Activated naive CD4-positive, alpha-beta T cell treated with anti-CD3 and anti-CD28 coated beads, Interleukin-2, amount 10 ng/mL, durations not matched to agents 7 days and 5 days (primary cell): ENCODE data around the gene ZNF443.
"Not testable (repeated sequence)": the region's sequence is repeated elsewhere in the genome, so short reads cannot be mapped to it uniquely, and the experiment has no call there.

Experiments used
- CTCF ChIA-PET: fragments of 350-600 bp; sonication (Branson Sonifier 250); formaldehyde crosslinking; loops from one replicate; lab custom pipeline; 2021; ENCODE audit warnings: antibody characterized with exemption; lab: Charles Lee
- DNase-seq: peaks from one replicate; pipeline ENCODE4 v3.0.0-alpha.2; 2020
- H3K27ac Mint-ChIP-seq: one replicate; pipeline ENCODE4 v1.8.0; 2021; ENCODE audit warnings: mild to moderate bottlenecking, moderate library complexity, mixed read lengths
- H3K27me3 Mint-ChIP-seq: one replicate; pipeline ENCODE4 v1.8.0; 2021; ENCODE audit warnings: mild to moderate bottlenecking, mixed read lengths
- H3K36me3 Mint-ChIP-seq: one replicate; pipeline ENCODE4 v1.8.0; 2021; ENCODE audit warnings: mixed read lengths
- H3K4me1 Mint-ChIP-seq: one replicate; pipeline ENCODE4 v1.8.0; 2021; ENCODE audit warnings: mixed read lengths
- H3K4me3 Mint-ChIP-seq: one replicate; pipeline ENCODE4 v1.8.0; 2021; ENCODE audit warnings: mild to moderate bottlenecking, moderate library complexity, mixed read lengths
- H3K9me3 Mint-ChIP-seq: one replicate; pipeline ENCODE4 v1.8.0; 2021; ENCODE audit warnings: mixed read lengths

Gene ZNF443

DNA sequence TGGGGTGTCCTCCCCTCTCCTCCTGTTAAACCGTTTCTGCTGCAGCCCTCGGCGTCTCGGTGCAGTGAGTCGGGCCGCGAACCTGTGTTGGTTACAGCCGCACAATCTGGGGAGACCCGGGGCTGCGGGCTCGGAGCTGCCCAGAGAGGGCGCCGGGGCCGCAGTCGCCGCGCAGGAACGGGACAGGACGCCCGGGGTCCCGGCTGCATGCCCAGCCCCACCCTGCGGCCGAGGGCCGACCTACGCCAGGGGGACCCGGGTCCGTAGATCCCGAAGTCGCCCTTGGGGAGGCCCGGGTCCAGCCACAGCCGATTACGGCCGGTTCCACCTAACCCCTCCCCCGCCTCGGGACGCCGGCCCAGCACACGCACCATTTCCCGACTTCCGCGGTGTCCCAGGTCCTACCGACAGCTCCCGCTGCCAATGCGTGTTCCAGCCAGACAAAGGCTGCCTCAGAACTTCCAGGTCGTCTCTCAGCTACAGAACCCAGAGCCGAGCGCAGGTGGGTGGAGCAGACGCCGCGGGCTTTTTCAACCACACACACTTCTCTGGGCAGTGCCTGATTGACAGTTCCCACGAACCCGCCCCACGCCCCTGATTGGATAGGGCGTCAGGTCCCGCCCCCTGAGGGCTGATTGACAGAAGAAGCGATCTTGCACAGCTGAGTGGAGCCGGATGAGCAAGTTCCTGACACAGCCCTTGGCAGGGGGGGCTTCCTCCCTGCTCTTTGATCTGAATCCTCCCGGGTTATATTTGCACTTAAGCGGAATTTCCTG is at the start of gene ZNF443:
TSS of gene ZNF443 (minus strand) at position 481 of the 776 bp plus-strand sequence. CDS start at position 374, 107 bp downstream.
- Mint-ChIP-seq H3K27ac (peak within 1 kb of the TSS; percentile 96), H3K9me3 (peaks cover 30% of the 10 kb centered on the region), H3K4me1 (peaks cover 14% of the 10 kb centered on the region), H3K4me3 (peak within 1 kb of the TSS; percentile 100), H3K36me3 (peaks cover 24% of the 10 kb centered on the region), H3K27me3 (peaks cover 3% of the 10 kb centered on the region)
- peak; percentile 100 for DNase-seq
- CTCF ChIA-PET = interaction anchor here (0.7 kb wide), 1 partner anchor 147 kb away, joined by 3 read pairs; no protein-coding TSS in a partner anchor

DNA sequence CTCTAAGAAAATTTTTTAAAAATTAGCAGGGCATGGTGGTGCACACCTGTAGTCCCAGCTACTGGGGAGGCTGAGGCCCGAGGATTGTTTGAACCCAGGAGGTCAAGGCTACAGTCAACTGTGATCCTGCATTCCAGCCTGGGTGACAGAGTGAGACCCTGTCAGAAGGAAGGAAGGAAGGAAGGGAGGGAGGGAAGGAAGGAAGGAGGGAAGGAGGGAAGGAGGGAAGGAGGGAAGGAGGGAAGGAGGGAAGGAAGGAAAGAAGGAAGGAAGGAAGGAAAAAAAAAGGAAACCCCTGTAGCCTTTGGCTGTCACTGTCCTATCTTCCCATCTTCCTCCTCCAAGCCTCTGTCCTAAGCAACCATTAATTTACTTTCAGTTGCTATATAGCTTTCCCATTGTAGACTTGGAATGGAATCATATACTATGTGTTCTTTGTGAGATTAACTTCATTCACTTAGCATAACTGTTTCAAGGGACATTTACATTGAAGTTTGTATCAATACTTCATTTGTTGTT is 45.5 kb upstream of the ZNF443 start:
- H3K9me3 Mint-ChIP-seq, H3K4me3 Mint-ChIP-seq, H3K27me3 Mint-ChIP-seq, H3K36me3 Mint-ChIP-seq, CTCF ChIA-PET, H3K27ac Mint-ChIP-seq, DNase-seq: not testable (repeated sequence)
- peaks cover 30% of the 10 kb centered on the region for H3K4me1 Mint-ChIP-seq

DNA sequence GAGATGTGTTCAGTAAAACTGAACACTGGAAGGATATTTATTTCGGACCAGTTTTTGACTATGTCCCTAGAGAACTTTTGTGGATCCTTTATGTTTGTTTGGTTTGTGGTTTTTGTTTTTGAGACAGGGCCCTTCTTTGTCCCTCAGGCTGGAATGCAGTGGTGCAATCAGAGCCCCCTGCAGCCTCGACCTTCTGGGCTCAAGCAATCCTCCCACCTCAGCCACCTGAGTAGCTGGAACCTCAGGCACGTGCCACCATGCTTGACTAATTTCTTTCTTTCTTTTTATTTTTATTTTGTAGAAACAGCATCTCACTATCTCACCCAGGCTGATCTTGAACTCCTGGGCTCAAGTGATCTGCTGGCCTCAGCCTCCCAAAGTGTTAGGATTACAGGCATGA is 44.8 kb upstream of the ZNF443 start:
- Mint-ChIP-seq H3K4me3 (peak overlapping the region; percentile 85), H3K27ac (no peak overlapping the region), H3K27me3 (peaks cover 4% of the 10 kb centered on the region), H3K4me1 (peaks cover 30% of the 10 kb centered on the region), H3K9me3 (peaks cover 5% of the 10 kb centered on the region), H3K36me3 (peaks cover 5% of the 10 kb centered on the region)
- DNase-seq = no peak
- CTCF ChIA-PET = no interaction called here

DNA sequence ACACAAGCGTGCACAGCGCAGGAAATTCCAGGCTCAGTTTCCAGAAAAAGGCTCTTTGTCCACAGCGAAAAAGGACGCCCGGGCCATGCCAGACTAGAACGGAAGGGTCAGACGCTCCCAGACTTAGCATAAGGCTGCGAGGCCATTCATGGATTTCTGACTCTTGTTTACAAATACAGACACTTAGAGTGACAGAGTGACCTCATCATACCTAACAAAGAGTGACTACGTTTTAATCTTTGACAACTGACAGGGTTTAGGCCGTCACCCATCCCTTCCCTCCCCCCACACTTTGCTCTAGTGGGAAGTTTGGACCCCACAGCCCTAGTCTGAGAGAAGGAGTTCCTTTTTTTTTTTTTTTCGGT is 44.2 kb upstream of the ZNF443 start:
- Mint-ChIP-seq H3K27me3 (peaks cover 4% of the 10 kb centered on the region), H3K4me1 (peaks cover 30% of the 10 kb centered on the region), H3K9me3 (peaks cover 5% of the 10 kb centered on the region), H3K4me3 (peak overlapping the region; percentile 85), H3K27ac (peak overlapping the region; percentile 78), H3K36me3 (peaks cover 5% of the 10 kb centered on the region)
- no peak for DNase-seq
- CTCF ChIA-PET = interaction anchor here (0.8 kb wide), 1 partner anchor 187 kb away, joined by 3 read pairs; no protein-coding TSS in a partner anchor

DNA sequence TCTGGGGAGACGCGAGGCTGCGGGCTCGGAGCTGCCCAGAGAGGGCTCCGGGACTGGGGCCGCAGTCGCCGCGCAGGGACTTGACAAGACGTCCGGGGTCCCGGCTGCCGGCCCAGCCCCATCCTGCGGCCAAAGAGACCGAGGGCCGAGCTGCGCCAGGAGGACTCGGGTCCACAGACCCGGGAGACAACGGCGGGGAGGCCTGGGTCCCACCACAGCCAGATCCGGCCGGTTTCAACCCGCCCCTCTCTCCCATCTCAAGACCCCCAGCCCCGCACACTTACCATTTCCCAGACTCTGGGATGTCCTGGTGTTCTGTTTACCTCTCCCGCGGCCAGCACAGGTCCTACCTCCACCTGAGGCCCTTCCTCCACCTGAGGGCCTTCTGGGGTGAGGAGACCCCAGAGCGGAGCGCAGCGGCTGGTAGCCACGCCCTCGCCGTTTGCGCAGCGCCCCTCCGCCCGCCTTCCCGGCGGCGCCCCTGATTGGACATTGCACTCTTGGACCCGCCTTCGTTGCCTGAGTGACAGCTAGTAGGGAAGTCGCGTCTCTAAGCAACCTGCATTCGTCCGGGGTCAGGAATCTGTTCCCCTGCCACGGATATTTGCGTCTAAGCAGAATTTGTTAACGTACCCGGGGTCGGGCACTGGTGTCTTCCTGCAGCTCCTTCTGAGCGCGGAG is 43.7 kb upstream of the ZNF443 start, which contains the start of gene ZNF709:
TSS of gene ZNF709 (minus strand) at position 446 of the 681 bp plus-strand sequence. CDS start at position 287, 159 bp downstream.
- peaks cover 30% of the 10 kb centered on the region for H3K4me1 Mint-ChIP-seq
- H3K9me3 Mint-ChIP-seq = peaks cover 5% of the 10 kb centered on the region
- H3K36me3 Mint-ChIP-seq = peaks cover 5% of the 10 kb centered on the region
- CTCF ChIA-PET = interaction anchor here (0.8 kb wide), 1 partner anchor 187 kb away, joined by 3 read pairs; no protein-coding TSS in a partner anchor
- peak; percentile 91 for DNase-seq
- H3K4me3 Mint-ChIP-seq = peak within 1 kb of the TSS; percentile 85
- peaks cover 4% of the 10 kb centered on the region for H3K27me3 Mint-ChIP-seq
- peak within 1 kb of the TSS; percentile 78 for H3K27ac Mint-ChIP-seq

DNA sequence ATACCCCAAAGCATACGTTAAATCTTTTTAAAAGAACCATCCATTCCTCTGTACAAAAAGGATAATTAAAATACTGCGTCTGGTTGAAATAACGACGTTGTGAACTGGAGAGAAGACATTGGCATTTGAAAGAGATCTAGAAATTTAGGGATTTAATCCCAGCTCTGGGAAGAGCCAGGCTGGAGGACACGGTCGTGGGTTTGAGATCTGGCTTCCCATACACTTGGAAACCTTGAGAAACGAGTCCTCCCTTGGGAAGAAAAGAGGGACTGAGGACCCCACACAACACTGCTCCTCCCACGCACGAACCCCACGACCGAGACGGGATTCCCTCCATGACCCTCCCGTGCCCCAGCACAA is 43.2 kb upstream of the ZNF443 start:
- Mint-ChIP-seq H3K4me1 (peaks cover 30% of the 10 kb centered on the region), H3K27ac (no peak overlapping the region), H3K27me3 (peaks cover 4% of the 10 kb centered on the region), H3K36me3 (peaks cover 5% of the 10 kb centered on the region), H3K4me3 (peak overlapping the region; percentile 85), H3K9me3 (peaks cover 5% of the 10 kb centered on the region)
- DNase-seq = no peak
- CTCF ChIA-PET = no interaction called here

DNA sequence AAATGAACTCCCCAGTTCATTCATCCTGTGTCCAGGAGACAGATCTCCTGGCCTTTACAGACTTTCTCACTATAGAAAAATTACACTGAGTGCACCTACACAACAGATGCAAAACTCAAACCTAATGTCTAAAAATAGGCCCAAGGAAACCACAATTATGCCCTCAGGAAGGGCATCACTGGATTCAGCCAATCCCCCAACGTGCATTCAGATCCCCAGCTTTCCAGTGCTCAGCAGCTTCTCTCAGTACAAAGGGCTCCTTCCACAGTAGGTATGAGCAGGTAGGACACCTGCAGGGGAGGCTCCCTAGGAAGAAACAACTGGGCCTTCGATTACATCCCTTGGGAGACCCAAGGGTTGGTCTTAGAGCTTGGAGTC is 41.7 kb upstream of the ZNF443 start:
- peak overlapping the region; percentile 37 for H3K4me3 Mint-ChIP-seq
- peaks cover 4% of the 10 kb centered on the region for H3K27me3 Mint-ChIP-seq
- H3K27ac Mint-ChIP-seq = no peak overlapping the region
- CTCF ChIA-PET = interaction anchor here (0.7 kb wide), 1 partner anchor 1381 kb away, joined by 4 read pairs; no protein-coding TSS in a partner anchor
- DNase-seq = no peak
- peaks cover 12% of the 10 kb centered on the region for H3K36me3 Mint-ChIP-seq
- peaks cover 41% of the 10 kb centered on the region for H3K4me1 Mint-ChIP-seq
- H3K9me3 Mint-ChIP-seq = peaks cover 11% of the 10 kb centered on the region

DNA sequence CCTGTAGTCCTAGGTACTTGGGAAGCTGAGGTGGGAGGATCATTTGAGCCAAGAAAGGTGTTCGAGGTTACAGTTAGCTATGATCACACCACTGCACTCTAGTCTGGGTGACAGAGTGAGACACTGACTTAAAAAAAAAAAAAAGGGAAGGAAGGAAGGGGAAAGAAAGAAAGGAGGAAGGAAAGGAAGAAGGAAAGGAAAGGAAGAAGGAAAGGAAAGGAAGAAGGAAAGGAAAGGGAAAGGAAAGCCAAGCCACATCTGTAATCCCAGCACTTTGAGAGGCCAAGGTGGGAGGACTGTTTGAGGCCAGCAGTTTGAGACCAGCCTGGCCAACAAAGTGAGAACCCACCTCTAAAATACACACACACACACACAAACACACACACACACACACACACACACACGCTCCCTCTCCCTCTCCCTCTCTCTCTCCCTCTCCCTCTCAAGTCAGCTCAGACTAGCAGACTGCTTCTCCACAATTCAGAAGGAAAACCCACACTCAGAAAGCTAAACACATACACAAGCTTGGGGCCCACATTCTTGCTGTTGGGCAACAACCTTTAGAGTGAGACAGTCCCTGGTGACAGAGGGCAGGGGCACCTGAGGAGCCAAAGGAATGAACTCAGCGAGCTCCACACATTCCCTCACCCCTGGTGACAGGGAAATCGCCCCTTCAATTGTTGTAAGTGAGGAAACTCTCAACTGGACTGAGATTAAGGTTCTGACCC is 41.1 kb upstream of the ZNF443 start:
- CTCF ChIA-PET = interaction anchor here (0.6 to 0.7 kb wide), 2 partner anchors 142 to 1382 kb away, joined by 3 to 4 read pairs; no protein-coding TSS in a partner anchor
- no peak for DNase-seq
- peak overlapping the region; percentile 37 for H3K4me3 Mint-ChIP-seq
- H3K9me3 Mint-ChIP-seq = peaks cover 11% of the 10 kb centered on the region
- H3K27me3 Mint-ChIP-seq = peaks cover 4% of the 10 kb centered on the region
- no peak overlapping the region for H3K27ac Mint-ChIP-seq
- peaks cover 12% of the 10 kb centered on the region for H3K36me3 Mint-ChIP-seq
- H3K4me1 Mint-ChIP-seq = peaks cover 41% of the 10 kb centered on the region

DNA sequence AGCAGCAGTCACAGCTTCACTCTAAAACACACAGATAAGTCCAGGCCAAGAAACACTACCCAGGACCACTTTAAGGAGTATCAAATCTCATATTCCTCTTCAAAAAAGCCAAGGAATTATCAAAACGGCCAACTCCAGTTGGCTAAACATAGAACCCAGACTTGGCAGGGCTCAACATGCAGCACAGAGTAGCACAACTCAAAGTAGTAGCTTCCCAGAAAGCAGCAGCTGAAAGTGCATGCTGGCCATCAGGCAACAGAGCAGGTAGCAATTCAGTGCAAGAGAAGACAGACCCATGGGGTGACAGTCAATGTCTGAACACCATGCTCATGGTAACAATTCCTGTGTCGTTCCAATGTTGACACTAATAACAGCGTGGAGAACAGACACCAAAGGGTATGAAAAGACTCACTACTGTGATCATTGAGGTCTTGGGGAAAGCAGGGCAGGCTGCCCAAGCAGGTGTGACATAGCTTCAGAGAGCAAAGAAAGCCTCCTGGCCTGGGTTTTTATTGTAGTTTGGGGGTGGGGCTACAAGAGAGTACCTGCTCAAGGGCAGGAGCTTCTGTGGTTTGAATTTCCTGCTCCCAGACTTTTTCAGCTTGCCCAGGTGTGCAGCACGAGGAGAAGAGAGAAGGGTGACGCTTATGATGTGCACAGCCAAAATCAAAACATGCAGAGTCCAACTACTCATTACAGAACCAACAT is 37.6 kb upstream of the ZNF443 start:
- no peak overlapping the region for H3K27ac Mint-ChIP-seq
- H3K4me1 Mint-ChIP-seq = peaks cover 26% of the 10 kb centered on the region
- no peaks in the 10 kb centered on the region for H3K27me3 Mint-ChIP-seq
- DNase-seq = no peak
- H3K36me3 Mint-ChIP-seq = peaks cover 14% of the 10 kb centered on the region
- CTCF ChIA-PET = no interaction called here
- peaks cover 30% of the 10 kb centered on the region for H3K9me3 Mint-ChIP-seq
- H3K4me3 Mint-ChIP-seq = no peak overlapping the region

DNA sequence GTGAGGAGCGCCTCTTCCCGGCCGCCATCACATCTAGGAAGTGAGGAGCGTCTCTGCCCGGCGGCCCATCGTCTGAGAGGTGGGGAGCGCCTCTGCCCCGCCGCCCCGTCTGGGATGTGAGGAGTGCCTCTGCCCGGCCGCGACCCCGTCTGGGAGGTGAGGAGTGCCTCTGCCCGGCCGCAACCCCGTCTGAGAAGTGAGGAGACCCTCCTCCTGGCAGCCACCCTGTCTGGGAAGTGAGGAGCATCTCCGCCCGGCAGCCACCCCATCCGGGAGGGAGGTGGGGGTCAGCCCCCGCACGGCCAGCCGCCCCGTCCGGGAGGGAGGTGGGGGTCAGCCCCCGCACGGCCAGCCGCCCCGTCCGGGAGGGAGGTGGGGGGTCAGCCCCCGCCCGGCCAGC is 26.8 kb upstream of the ZNF443 start:
- Mint-ChIP-seq H3K36me3 (peaks cover 25% of the 10 kb centered on the region), H3K9me3 (peaks cover 56% of the 10 kb centered on the region)
- H3K27ac Mint-ChIP-seq, DNase-seq, CTCF ChIA-PET, H3K4me1 Mint-ChIP-seq, H3K27me3 Mint-ChIP-seq, H3K4me3 Mint-ChIP-seq: not testable (repeated sequence)

DNA sequence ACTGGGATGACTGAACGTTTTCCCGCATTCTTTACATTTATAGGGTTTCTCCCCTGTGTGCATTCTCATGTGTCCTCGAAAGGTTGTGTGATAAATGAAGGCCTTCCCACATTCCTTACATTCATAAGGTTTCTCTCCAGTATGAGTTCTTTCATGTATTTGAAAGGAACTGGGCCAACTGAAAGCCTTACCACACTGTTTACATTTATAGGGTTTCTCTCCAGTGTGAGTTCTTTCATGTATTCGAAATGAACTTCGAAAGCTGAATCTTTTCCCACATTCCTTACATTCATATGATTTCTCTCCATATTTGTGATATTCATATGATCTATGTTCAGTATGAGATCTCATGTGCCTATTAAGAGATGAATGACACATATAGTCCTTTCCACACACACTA is 24.4 kb upstream of the ZNF443 start:
- peaks cover 61% of the 10 kb centered on the region for H3K9me3 Mint-ChIP-seq

DNA sequence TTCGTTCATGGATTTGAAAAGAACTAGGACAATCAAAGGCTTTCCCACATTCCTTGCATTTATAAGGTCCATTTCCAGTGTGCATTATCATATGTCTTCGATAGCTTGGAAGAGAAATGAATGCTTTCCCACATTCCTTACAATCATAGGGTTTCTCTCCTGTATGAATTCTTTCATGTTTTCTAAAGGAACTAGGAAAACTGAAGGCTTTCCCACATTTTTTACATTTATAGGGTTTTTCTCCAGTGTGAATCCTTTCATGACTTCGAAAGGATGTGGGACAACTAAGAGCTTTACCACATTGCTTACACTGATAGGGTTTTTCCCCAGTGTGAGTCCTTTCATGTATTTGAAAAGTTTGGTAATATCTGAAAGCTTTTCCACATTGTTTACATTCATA is 23.9 kb upstream of the ZNF443 start:
- peaks cover 19% of the 10 kb centered on the region for H3K36me3 Mint-ChIP-seq
- H3K9me3 Mint-ChIP-seq = peaks cover 59% of the 10 kb centered on the region
- H3K27me3 Mint-ChIP-seq = no peaks in the 10 kb centered on the region
- CTCF ChIA-PET = no interaction called here
- no peak overlapping the region for H3K27ac Mint-ChIP-seq
- no peaks in the 10 kb centered on the region for H3K4me1 Mint-ChIP-seq
- no peak overlapping the region for H3K4me3 Mint-ChIP-seq
- no peak for DNase-seq

More for the DNA sequence above, 24.4 kb upstream of the ZNF443 start:
- Mint-ChIP-seq H3K27me3 (no peaks in the 10 kb centered on the region), H3K36me3 (peaks cover 22% of the 10 kb centered on the region), H3K4me3 (no peak overlapping the region), H3K27ac (no peak overlapping the region), H3K4me1 (no peaks in the 10 kb centered on the region)
- CTCF ChIA-PET = no interaction called here
- DNase-seq = no peak

DNA sequence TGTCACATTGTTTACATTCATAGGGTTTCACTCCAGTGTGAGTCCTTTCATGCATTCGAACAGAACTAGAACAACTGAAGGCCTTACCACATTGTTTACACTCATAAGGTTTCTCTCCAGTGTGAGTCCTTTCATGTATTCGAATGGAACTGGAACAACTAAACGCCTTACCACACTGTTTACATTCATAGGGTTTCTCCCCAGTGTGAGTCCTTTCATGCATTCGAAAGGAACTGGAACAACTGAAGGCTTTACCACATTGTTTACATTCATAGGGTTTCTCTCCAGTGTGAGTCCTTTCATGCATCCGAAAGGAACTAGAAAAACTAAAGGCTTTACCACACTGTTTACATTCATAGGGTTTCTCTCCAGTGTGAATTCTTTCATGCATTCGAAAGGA is 23.3 kb upstream of the ZNF443 start:
- H3K4me3 Mint-ChIP-seq, DNase-seq, CTCF ChIA-PET, H3K4me1 Mint-ChIP-seq, H3K27me3 Mint-ChIP-seq, H3K27ac Mint-ChIP-seq: not testable (repeated sequence)
- Mint-ChIP-seq H3K36me3 (peaks cover 22% of the 10 kb centered on the region), H3K9me3 (peaks cover 61% of the 10 kb centered on the region)
